Endothelial cell (in vitro differentiated cells): Measurements from ENCODE around the gene SMIM13. TPM values are rescaled to one million over a fixed set of nuclear protein-coding genes. Genes with fewer than 3 reads are reported as not detected.

Experiments used
- DNase-seq: peaks from one replicate; pipeline ENCODE4 v3.0.0; 2021; ENCODE audit warnings: low spot score
- H3K27ac Mint-ChIP-seq: one replicate; pipeline ENCODE4 v1.8.0; 2021; ENCODE audit warnings: mixed read lengths, inconsistent platforms; ENCODE audit not compliant: unreplicated experiment
- H3K27me3 Mint-ChIP-seq: one replicate; pipeline ENCODE4 v1.8.0; 2021; ENCODE audit warnings: mild to moderate bottlenecking, moderate library complexity, mixed read lengths, inconsistent platforms; ENCODE audit not compliant: unreplicated experiment
- H3K36me3 Mint-ChIP-seq: one replicate; pipeline ENCODE4 v1.8.0; 2021; ENCODE audit warnings: mild to moderate bottlenecking, low read depth, mixed read lengths, inconsistent platforms; ENCODE audit not compliant: unreplicated experiment
- H3K4me1 Mint-ChIP-seq: one replicate; pipeline ENCODE4 v1.8.0; 2021; ENCODE audit warnings: mild to moderate bottlenecking, mixed read lengths, inconsistent platforms; ENCODE audit not compliant: unreplicated experiment
- H3K4me3 Mint-ChIP-seq: one replicate; pipeline ENCODE4 v1.8.0; 2021; ENCODE audit warnings: mild to moderate bottlenecking, mixed read lengths, inconsistent platforms; ENCODE audit not compliant: unreplicated experiment
- H3K9me3 Mint-ChIP-seq: one replicate; pipeline ENCODE4 v1.8.0; 2021; ENCODE audit warnings: mixed read lengths, inconsistent platforms; ENCODE audit not compliant: unreplicated experiment
- CTCF ChIP-seq: fragments of 200-600 bp; sonication (generic); IDR thresholded peaks from one replicate; pipeline ENCODE4 v1.5.0; 2021; ENCODE audit warnings: antibody characterized with exemption; ENCODE audit not compliant: unreplicated experiment
- total RNA-seq: library from RNA; stranded (reverse); fragmentation: NEBNext Ultra II Directional; extraction: Animal tissue kit (Norgen Biotek cat#: 25700); gene quantifications from one replicate; pipeline ENCODE4 v1.2.1, GENCODE V29; 2021; ENCODE audit not compliant: unreplicated experiment

Gene SMIM13
- total RNA-seq, 1 donor from 2014 or later = 8.7 TPM

- Mint-ChIP-seq H3K27ac (no peak overlapping the region), H3K9me3 (no peaks in the 10 kb centered on the region), H3K4me3 (no peak overlapping the region), H3K36me3 (no peaks in the 10 kb centered on the region), H3K4me1 (no peaks in the 10 kb centered on the region), H3K27me3 (no peaks in the 10 kb centered on the region)
- TF ChIP-seq CTCF = no peak
- no peak for DNase-seq
These were observed 26.8 kb downstream of the SMIM13 start for GRCh38 chr6:11120271-11121005.

DNA sequence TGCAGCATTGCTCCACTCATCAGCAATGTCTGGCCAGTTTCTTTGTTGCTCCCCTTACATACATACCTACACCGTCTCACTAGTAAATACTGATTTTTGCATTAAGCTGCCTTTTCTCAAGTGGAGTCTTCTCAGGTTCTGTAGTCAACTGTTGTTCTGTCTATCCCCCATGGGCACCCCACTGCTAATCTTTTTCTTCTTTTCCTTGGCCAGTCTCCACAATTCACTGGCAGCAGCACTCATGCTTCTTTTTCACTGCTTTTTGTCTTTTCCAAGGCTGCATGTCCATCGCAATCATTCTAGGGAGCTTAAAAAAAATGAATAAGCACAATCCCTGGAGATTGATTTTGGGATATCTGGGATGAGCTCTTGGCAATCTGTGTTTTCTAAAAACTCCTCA, 28.2 kb downstream of the SMIM13 start:
- Mint-ChIP-seq H3K4me3 (no peak overlapping the region), H3K27ac (no peak overlapping the region), H3K36me3 (no peaks in the 10 kb centered on the region), H3K27me3 (no peaks in the 10 kb centered on the region), H3K9me3 (no peaks in the 10 kb centered on the region), H3K4me1 (no peaks in the 10 kb centered on the region)
- no peak for TF ChIP-seq CTCF
- DNase-seq = no peak

DNA sequence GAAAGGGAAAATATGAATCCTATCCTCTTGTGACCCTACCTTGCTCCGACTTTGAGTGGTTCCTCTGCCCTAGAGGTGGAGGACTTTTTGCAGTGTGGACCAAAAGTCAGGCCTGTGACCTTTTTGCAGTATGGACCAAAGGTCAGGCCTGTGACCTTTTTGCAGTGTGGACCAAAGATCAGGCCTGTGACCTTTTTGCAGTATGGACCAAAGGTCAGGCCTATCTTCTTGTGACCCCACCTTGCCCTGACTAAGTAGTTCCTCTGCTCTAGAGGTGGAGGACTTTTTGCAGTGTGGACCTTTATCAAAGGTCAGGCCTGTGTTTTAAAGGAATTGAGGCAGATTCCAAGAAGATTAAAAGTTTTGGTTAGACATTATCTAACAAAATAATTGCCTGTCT, 28.7 kb downstream of the SMIM13 start:
- Mint-ChIP-seq H3K36me3 (no peaks in the 10 kb centered on the region), H3K4me1 (no peaks in the 10 kb centered on the region), H3K27me3 (no peaks in the 10 kb centered on the region), H3K27ac (no peak overlapping the region), H3K4me3 (no peak overlapping the region), H3K9me3 (no peaks in the 10 kb centered on the region)
- DNase-seq = no peak
- no peak for TF ChIP-seq CTCF

GRCh38 chr6:11123978-11124377, 30.3 kb downstream of the SMIM13 start:
- Mint-ChIP-seq H3K27ac (no peak overlapping the region), H3K9me3 (no peaks in the 10 kb centered on the region), H3K27me3 (no peaks in the 10 kb centered on the region), H3K4me1 (no peaks in the 10 kb centered on the region), H3K4me3 (no peak overlapping the region), H3K36me3 (no peaks in the 10 kb centered on the region)
- TF ChIP-seq CTCF = no peak
- DNase-seq = no peak

DNA sequence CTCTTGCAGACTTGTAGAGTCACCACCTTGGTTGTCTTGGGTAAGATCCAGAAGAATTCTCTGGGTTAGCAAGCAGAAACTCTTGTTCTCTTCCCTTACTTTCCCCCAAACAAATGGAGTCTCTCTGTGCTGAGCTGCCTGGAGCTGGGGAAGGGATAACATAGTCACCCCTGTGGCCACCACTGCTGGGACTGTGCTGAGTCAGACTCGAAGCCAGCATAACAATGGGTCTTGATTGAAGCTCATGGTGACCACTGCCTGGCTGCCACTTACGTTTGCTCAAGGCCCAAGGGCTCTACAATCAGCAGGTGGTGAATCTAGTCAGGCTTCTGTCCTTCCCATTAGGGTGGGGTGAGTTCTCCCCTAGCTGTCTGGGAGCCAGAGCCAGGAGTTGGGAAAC, 33.2 kb downstream of the SMIM13 start:
- DNase-seq = no peak

More for the DNA sequence above, 33.2 kb downstream of the SMIM13 start:
- TF ChIP-seq CTCF = no peak
- no peaks in the 10 kb centered on the region for H3K9me3 Mint-ChIP-seq
- H3K36me3 Mint-ChIP-seq = no peaks in the 10 kb centered on the region
- H3K27ac Mint-ChIP-seq = no peak overlapping the region
- H3K4me3 Mint-ChIP-seq = no peak overlapping the region
- no peaks in the 10 kb centered on the region for H3K4me1 Mint-ChIP-seq
- H3K27me3 Mint-ChIP-seq = no peaks in the 10 kb centered on the region
